ENCODE results near the gene MYO10.

MYO10 gene

GRCh38 chr5:16922430-16922829, 13.7 kb downstream of the MYO10 start:
- Histone ChIP-seq H3K4me3 (ENCODE audit: low read length) (no peak overlapping the region), H3K4me1 (ENCODE audit: control insufficient read depth, insufficient read depth, low read length) (no peaks in the 10 kb centered on the region), H3K27ac (ENCODE audit: low read depth, low read length) (no peak overlapping the region), H3K27me3 (ENCODE audit: control insufficient read depth, insufficient read depth, low read length) (no peaks in the 10 kb centered on the region), H3K9ac (ENCODE audit: low read length) (no peak overlapping the region), H3K36me3 (ENCODE audit: control insufficient read depth, insufficient read depth, low read length) (no peaks in the 10 kb centered on the region)

GRCh38 chr5:16921211-16921610, 14.9 kb downstream of the MYO10 start:
- Histone ChIP-seq H3K27ac (ENCODE audit: low read depth, low read length) (no peak overlapping the region), H3K4me3 (ENCODE audit: low read length) (no peak overlapping the region), H3K9ac (ENCODE audit: low read length) (no peak overlapping the region), H3K27me3 (ENCODE audit: control insufficient read depth, insufficient read depth, low read length) (no peaks in the 10 kb centered on the region), H3K36me3 (ENCODE audit: control insufficient read depth, insufficient read depth, low read length) (no peaks in the 10 kb centered on the region), H3K4me1 (ENCODE audit: control insufficient read depth, insufficient read depth, low read length) (no peaks in the 10 kb centered on the region)

- no peak overlapping the region for H3K9ac ChIP-seq (ENCODE audit: low read length)
- H3K4me3 ChIP-seq (ENCODE audit: low read length), result no peak overlapping the region
These were observed 15.8 kb downstream of the MYO10 start for GRCh38 chr5:16920109-16920816.

GRCh38 chr5:16918891-16919671, 17.0 kb downstream of the MYO10 start:
- no peaks in the 10 kb centered on the region for H3K27me3 ChIP-seq (ENCODE audit: control insufficient read depth, insufficient read depth, low read length)
- no peak overlapping the region for H3K9ac ChIP-seq (ENCODE audit: low read length)
- H3K4me3 ChIP-seq (ENCODE audit: low read length), result no peak overlapping the region
- no peak overlapping the region for H3K27ac ChIP-seq (ENCODE audit: low read depth, low read length)
- H3K4me1 ChIP-seq (ENCODE audit: control insufficient read depth, insufficient read depth, low read length), result no peaks in the 10 kb centered on the region
- H3K36me3 ChIP-seq (ENCODE audit: control insufficient read depth, insufficient read depth, low read length), result no peaks in the 10 kb centered on the region

More at GRCh38 chr5:16920109-16920816, 15.8 kb downstream of the MYO10 start:
- Histone ChIP-seq H3K4me1 (ENCODE audit: control insufficient read depth, insufficient read depth, low read length) (no peaks in the 10 kb centered on the region), H3K27ac (ENCODE audit: low read depth, low read length) (no peak overlapping the region), H3K36me3 (ENCODE audit: control insufficient read depth, insufficient read depth, low read length) (no peaks in the 10 kb centered on the region), H3K27me3 (ENCODE audit: control insufficient read depth, insufficient read depth, low read length) (no peaks in the 10 kb centered on the region)

GRCh38 chr5:16918156-16918555, 17.9 kb downstream of the MYO10 start:
- Histone ChIP-seq H3K36me3 (ENCODE audit: control insufficient read depth, insufficient read depth, low read length) (no peaks in the 10 kb centered on the region), H3K9ac (ENCODE audit: low read length) (no peak overlapping the region), H3K27ac (ENCODE audit: low read depth, low read length) (no peak overlapping the region), H3K4me3 (ENCODE audit: low read length) (no peak overlapping the region), H3K4me1 (ENCODE audit: control insufficient read depth, insufficient read depth, low read length) (no peaks in the 10 kb centered on the region), H3K27me3 (ENCODE audit: control insufficient read depth, insufficient read depth, low read length) (no peaks in the 10 kb centered on the region)

GRCh38 chr5:16916262-16916878, 19.7 kb downstream of the MYO10 start:
- H3K36me3 ChIP-seq (ENCODE audit: control insufficient read depth, insufficient read depth, low read length), result no peaks in the 10 kb centered on the region
- no peaks in the 10 kb centered on the region for H3K27me3 ChIP-seq (ENCODE audit: control insufficient read depth, insufficient read depth, low read length)
- H3K27ac ChIP-seq (ENCODE audit: low read depth, low read length), result no peak overlapping the region
- H3K9ac ChIP-seq (ENCODE audit: low read length), result no peak overlapping the region
- H3K4me3 ChIP-seq (ENCODE audit: low read length), result no peak overlapping the region
- no peaks in the 10 kb centered on the region for H3K4me1 ChIP-seq (ENCODE audit: control insufficient read depth, insufficient read depth, low read length)

GRCh38 chr5:16914584-16914983, 21.5 kb downstream of the MYO10 start:
- Histone ChIP-seq H3K4me1 (ENCODE audit: control insufficient read depth, insufficient read depth, low read length) (no peaks in the 10 kb centered on the region), H3K27me3 (ENCODE audit: control insufficient read depth, insufficient read depth, low read length) (no peaks in the 10 kb centered on the region), H3K27ac (ENCODE audit: low read depth, low read length) (no peak overlapping the region), H3K9ac (ENCODE audit: low read length) (no peak overlapping the region), H3K36me3 (ENCODE audit: control insufficient read depth, insufficient read depth, low read length) (no peaks in the 10 kb centered on the region), H3K4me3 (ENCODE audit: low read length) (no peak overlapping the region)

- Histone ChIP-seq H3K27ac (ENCODE audit: low read depth, low read length) (no peak overlapping the region), H3K4me3 (ENCODE audit: low read length) (no peak overlapping the region)
These were observed 22.0 kb downstream of the MYO10 start for GRCh38 chr5:16914108-16914435.

GRCh38 chr5:16913187-16914107, 22.6 kb downstream of the MYO10 start:
- H3K27ac ChIP-seq (ENCODE audit: low read depth, low read length), result no peak overlapping the region
- no peaks in the 10 kb centered on the region for H3K27me3 ChIP-seq (ENCODE audit: control insufficient read depth, insufficient read depth, low read length)
- no peak overlapping the region for H3K9ac ChIP-seq (ENCODE audit: low read length)
- no peaks in the 10 kb centered on the region for H3K36me3 ChIP-seq (ENCODE audit: control insufficient read depth, insufficient read depth, low read length)
- no peak overlapping the region for H3K4me3 ChIP-seq (ENCODE audit: low read length)
- no peaks in the 10 kb centered on the region for H3K4me1 ChIP-seq (ENCODE audit: control insufficient read depth, insufficient read depth, low read length)

More at GRCh38 chr5:16914108-16914435, 22.0 kb downstream of the MYO10 start:
- no peaks in the 10 kb centered on the region for H3K27me3 ChIP-seq (ENCODE audit: control insufficient read depth, insufficient read depth, low read length)
- H3K36me3 ChIP-seq (ENCODE audit: control insufficient read depth, insufficient read depth, low read length), result no peaks in the 10 kb centered on the region
- no peak overlapping the region for H3K9ac ChIP-seq (ENCODE audit: low read length)
- no peaks in the 10 kb centered on the region for H3K4me1 ChIP-seq (ENCODE audit: control insufficient read depth, insufficient read depth, low read length)

GRCh38 chr5:16912080-16912479, 24.0 kb downstream of the MYO10 start:
- H3K4me1 ChIP-seq (ENCODE audit: control insufficient read depth, insufficient read depth, low read length), result no peaks in the 10 kb centered on the region
- H3K4me3 ChIP-seq (ENCODE audit: low read length), result no peak overlapping the region
- H3K27ac ChIP-seq (ENCODE audit: low read depth, low read length), result no peak overlapping the region
- H3K36me3 ChIP-seq (ENCODE audit: control insufficient read depth, insufficient read depth, low read length), result no peaks in the 10 kb centered on the region
- H3K9ac ChIP-seq (ENCODE audit: low read length), result no peak overlapping the region
- H3K27me3 ChIP-seq (ENCODE audit: control insufficient read depth, insufficient read depth, low read length), result no peaks in the 10 kb centered on the region

- Histone ChIP-seq H3K27ac (ENCODE audit: low read depth, low read length) (no peak overlapping the region), H3K4me1 (ENCODE audit: control insufficient read depth, insufficient read depth, low read length) (no peaks in the 10 kb centered on the region), H3K27me3 (ENCODE audit: control insufficient read depth, insufficient read depth, low read length) (no peaks in the 10 kb centered on the region)
These were observed 26.6 kb downstream of the MYO10 start for GRCh38 chr5:16909464-16909863.

GRCh38 chr5:16907270-16907669, 28.8 kb downstream of the MYO10 start:
- H3K9ac ChIP-seq (ENCODE audit: low read length), result no peak overlapping the region
- H3K27me3 ChIP-seq (ENCODE audit: control insufficient read depth, insufficient read depth, low read length), result no peaks in the 10 kb centered on the region
- peaks cover 2% of the 10 kb centered on the region for H3K4me1 ChIP-seq (ENCODE audit: control insufficient read depth, insufficient read depth, low read length)
- no peak overlapping the region for H3K4me3 ChIP-seq (ENCODE audit: low read length)
- H3K36me3 ChIP-seq (ENCODE audit: control insufficient read depth, insufficient read depth, low read length), result no peaks in the 10 kb centered on the region
- no peak overlapping the region for H3K27ac ChIP-seq (ENCODE audit: low read depth, low read length)

More at GRCh38 chr5:16909464-16909863, 26.6 kb downstream of the MYO10 start:
- no peak overlapping the region for H3K4me3 ChIP-seq (ENCODE audit: low read length)
- no peaks in the 10 kb centered on the region for H3K36me3 ChIP-seq (ENCODE audit: control insufficient read depth, insufficient read depth, low read length)
- H3K9ac ChIP-seq (ENCODE audit: low read length), result no peak overlapping the region

Measured in rectal smooth muscle tissue (tissue), 1 donor.